CD4-positive, alpha-beta memory T cell (primary cell): Measurements from ENCODE around the gene NISCH. TPM values are rescaled to one million over a fixed set of nuclear protein-coding genes. Genes with fewer than 3 reads are reported as not detected.

ENCODE experiments used
- CTCF ChIA-PET: fragments of 350-600 bp; sonication (Branson Sonifier 250); formaldehyde crosslinking; loops from one replicate; lab custom pipeline; 2021; ENCODE audit warnings: inconsistent platforms; ENCODE audit not compliant: partially characterized antibody; lab: Charles Lee
- POLR2A ChIA-PET: fragments of 350-600 bp; sonication (Branson Sonifier 250); formaldehyde crosslinking; loops from one replicate; lab custom pipeline; 2021; ENCODE audit not compliant: partially characterized antibody; lab: Charles Lee
- DNase-seq, 5 donors: peaks; one replicate each; pipeline versions ENCODE4 v3.0.0 to v3.0.0-alpha.2; 2020 to 2022; ENCODE audit warnings: mixed read lengths in 1 of 5
- H3K27ac ChIP-seq: one replicate; pipeline ENCODE4 v1.7.0; 2013; ENCODE audit warnings: low read depth, low read length
- H3K27me3 ChIP-seq: 2 replicates; pipeline ENCODE4 v1.7.0; 2013; ENCODE audit warnings: mild to moderate bottlenecking, low read length, moderate library complexity; ENCODE audit not compliant: insufficient read depth
- H3K36me3 ChIP-seq: 2 replicates; pipeline ENCODE4 v1.7.0; 2013; ENCODE audit warnings: mild to moderate bottlenecking, low read length, moderate library complexity; ENCODE audit not compliant: insufficient read depth
- H3K4me1 ChIP-seq: 2 replicates; pipeline ENCODE4 v1.7.0; 2013; ENCODE audit warnings: mild to moderate bottlenecking, low read length, moderate library complexity; ENCODE audit not compliant: insufficient read depth
- H3K4me3 ChIP-seq, 2 donors: one replicate each; pipeline ENCODE4 v1.7.0; 2013; ENCODE audit warnings: low read length in 2 of 2, mild to moderate bottlenecking in 1 of 2
- H3K9me3 ChIP-seq, 2 donors: one replicate each; pipeline ENCODE4 v1.7.0; 2013; ENCODE audit warnings: low read length in 2 of 2, control low read depth in 1 of 2; ENCODE audit not compliant: control insufficient read depth in 1 of 2
- H3K27ac Mint-ChIP-seq, 7 donors: one replicate each; pipeline ENCODE4 v1.8.0; 2020 to 2021; ENCODE audit warnings: mixed read lengths in 7 of 7, mild to moderate bottlenecking in 6 of 7, inconsistent platforms in 3 of 7, moderate library complexity in 3 of 7
- H3K27me3 Mint-ChIP-seq, 2 donors: one replicate each; pipeline ENCODE4 v1.8.0; 2020 to 2021; ENCODE audit warnings: mixed read lengths in 2 of 2
- H3K36me3 Mint-ChIP-seq, 2 donors: one replicate each; pipeline ENCODE4 v1.8.0; 2020 to 2021; ENCODE audit warnings: mixed read lengths in 2 of 2, inconsistent platforms in 1 of 2, mild to moderate bottlenecking in 1 of 2
- H3K4me1 Mint-ChIP-seq, 4 donors: one replicate each; pipeline ENCODE4 v1.8.0; 2020 to 2021; ENCODE audit warnings: mixed read lengths in 4 of 4, mild to moderate bottlenecking in 1 of 4
- H3K4me3 Mint-ChIP-seq, 8 donors: one replicate each; pipeline ENCODE4 v1.8.0; 2020 to 2021; ENCODE audit warnings: mixed read lengths in 8 of 8, mild to moderate bottlenecking in 7 of 8, moderate library complexity in 6 of 8, inconsistent platforms in 3 of 8
- H3K9me3 Mint-ChIP-seq, 8 donors: one replicate each; pipeline ENCODE4 v1.8.0; 2020 to 2021; ENCODE audit warnings: mixed read lengths in 8 of 8, mild to moderate bottlenecking in 5 of 8, inconsistent platforms in 3 of 8, moderate library complexity in 1 of 8
- intact Hi-C: fragments of 100-400 bp; cut with micrococcal nuclease; formaldehyde crosslinking; loops from one replicate; pipeline ENCODE4 v1.15.1; 2023
- polyA plus RNA-seq, 2 donors: library from polyadenylated mRNA; unstranded; fragments of 300-500 nt; fragmentation: Illumina TruSeq; gene quantifications; one replicate each; pipeline ENCODE4 v1.2.3, GENCODE V29; 2021
- total RNA-seq, 2 experiments: library from RNA; stranded (reverse); gene quantifications; one replicate each; pipeline ENCODE4 v1.2.3, GENCODE V29; 2021

The NISCH gene
- total RNA-seq (100 to 1,000 TPM; 189 to 205 TPM), polyA plus RNA-seq (10 to 100 TPM; 10.2 to 25.8 TPM)

GRCh38 chr3:52455283-52456168, at the start of gene NISCH:
Gene NISCH (plus strand): TSS chr3:52455604. CDS start chr3:52455642, 38 bp downstream.
- Histone ChIP-seq H3K4me1 (peaks cover 36% of the 10 kb centered on the region), H3K9me3 (no peaks in the 10 kb centered on the region), H3K4me3 (peak within 1 kb of the TSS; percentile 91 to 97), H3K27me3 (no peaks in the 10 kb centered on the region), H3K36me3 (peaks cover 19% of the 10 kb centered on the region), H3K27ac (peak within 1 kb of the TSS; percentile 93)
- Mint-ChIP-seq H3K4me3 (peak within 1 kb of the TSS; percentile 91 to 97 (median 94)), H3K36me3 (peaks cover 10 to 43% of the 10 kb centered on the region in 2 donors), H3K4me1 (peaks cover 25 to 60% (median 35%) of the 10 kb centered on the region in 4 donors), H3K9me3 (no peaks in the 10 kb centered on the region), H3K27me3 (no peaks in the 10 kb centered on the region), H3K27ac (peak within 1 kb of the TSS; percentile 97 to 99 (median 99))
- DNase-seq = peak; percentile 93 to 98 (median 96)
- ChIA-PET POLR2A (interaction anchor here (0.6 to 3.5 kb wide), 4 partner anchors 10 to 81 kb away, joined by 3 to 13 read pairs (median 4); partner anchors contain the start of genes SEMA3G and UQCC5), CTCF (interaction anchor here (1.0 to 3.2 kb wide), 3 partner anchors 10 to 43 kb away, joined by 3 to 14 read pairs (median 4); partner anchors contain the start of gene SEMA3G)
- intact Hi-C loops = loop anchor here (1.0 to 10.0 kb wide), 3 partner anchors 77 to 229 kb away; partner anchors contain the start of genes GNL3, PBRM1 and UQCC5

- Mint-ChIP-seq H3K4me1 (peaks cover 17 to 29% (median 23%) of the 10 kb centered on the region in 4 donors), H3K9me3 (no peaks in the 10 kb centered on the region), H3K4me3 (no peak overlapping the region), H3K27ac (peak overlapping the region in 1 of 7 donors; percentile 38), H3K27me3 (no peaks in the 10 kb centered on the region), H3K36me3 (peaks cover 41 to 78% of the 10 kb centered on the region in 2 donors)
- peak in 1 of 5 donors; percentile 28 for DNase-seq
- Histone ChIP-seq H3K4me3 (no peak overlapping the region), H3K4me1 (peaks cover 23% of the 10 kb centered on the region), H3K36me3 (peaks cover 69% of the 10 kb centered on the region), H3K27ac (no peak overlapping the region), H3K9me3 (no peaks in the 10 kb centered on the region), H3K27me3 (no peaks in the 10 kb centered on the region)
- CTCF ChIA-PET = no interaction called here
- intact Hi-C loops = no loop called here
- POLR2A ChIA-PET = no interaction called here
Observed at GRCh38 chr3:52406231-52406661, 49.2 kb upstream of the NISCH start.

GRCh38 chr3:52406791-52407510, 48.5 kb upstream of the NISCH start:
- Mint-ChIP-seq H3K4me3 (peak overlapping the region in 3 of 8 donors; percentile 7 to 22 (median 9)), H3K4me1 (peaks cover 23 to 36% (median 29%) of the 10 kb centered on the region in 4 donors), H3K27me3 (no peaks in the 10 kb centered on the region), H3K9me3 (no peaks in the 10 kb centered on the region), H3K27ac (peak overlapping the region in 4 of 7 donors; percentile 6 to 92 (median 51)), H3K36me3 (peaks cover 41 to 71% of the 10 kb centered on the region in 2 donors)
- intact Hi-C loops = no loop called here
- CTCF ChIA-PET = interaction anchor here (1.7 kb wide), 1 partner anchor 180 kb away, joined by 3 read pairs; no protein-coding TSS in a partner anchor
- Histone ChIP-seq H3K36me3 (peaks cover 62% of the 10 kb centered on the region), H3K27me3 (no peaks in the 10 kb centered on the region), H3K4me3 (no peak overlapping the region), H3K9me3 (no peaks in the 10 kb centered on the region), H3K27ac (no peak overlapping the region), H3K4me1 (peaks cover 30% of the 10 kb centered on the region)
- DNase-seq = peak in 1 of 5 donors; percentile 31
- POLR2A ChIA-PET = interaction anchor here (1.3 kb wide), 1 partner anchor 8 kb away, joined by 3 read pairs; no protein-coding TSS in a partner anchor

GRCh38 chr3:52407779-52408178, 47.6 kb upstream of the NISCH start:
- Mint-ChIP-seq H3K27me3 (no peaks in the 10 kb centered on the region), H3K9me3 (no peaks in the 10 kb centered on the region), H3K4me3 (peak overlapping the region in 5 of 8 donors; percentile 23 to 96 (median 85)), H3K27ac (peak overlapping the region in 5 of 7 donors; percentile 6 to 96 (median 93)), H3K4me1 (peaks cover 27 to 44% (median 35%) of the 10 kb centered on the region in 4 donors), H3K36me3 (peaks cover 36 to 64% of the 10 kb centered on the region in 2 donors)
- Histone ChIP-seq H3K9me3 (no peaks in the 10 kb centered on the region), H3K27ac (no peak overlapping the region), H3K4me3 (no peak overlapping the region), H3K4me1 (peaks cover 37% of the 10 kb centered on the region), H3K27me3 (no peaks in the 10 kb centered on the region), H3K36me3 (peaks cover 54% of the 10 kb centered on the region)
- peak in 1 of 5 donors; percentile 37 for DNase-seq
- ChIA-PET POLR2A (interaction anchor here (0.8 to 1.3 kb wide), 2 partner anchors 9 to 44 kb away, joined by 3 read pairs; no protein-coding TSS in a partner anchor), CTCF (interaction anchor here (1.7 kb wide), 1 partner anchor 180 kb away, joined by 3 read pairs; no protein-coding TSS in a partner anchor)
- intact Hi-C loops = no loop called here

- Histone ChIP-seq H3K4me3 (peak overlapping the region in 1 of 2 donors; percentile 77), H3K36me3 (peaks cover 47% of the 10 kb centered on the region), H3K27ac (peak overlapping the region; percentile 94), H3K27me3 (no peaks in the 10 kb centered on the region), H3K4me1 (peaks cover 37% of the 10 kb centered on the region), H3K9me3 (no peaks in the 10 kb centered on the region)
- Mint-ChIP-seq H3K27me3 (no peaks in the 10 kb centered on the region), H3K9me3 (no peaks in the 10 kb centered on the region), H3K4me1 (peaks cover 27 to 46% (median 39%) of the 10 kb centered on the region in 4 donors), H3K27ac (peak overlapping the region; percentile 92 to 98 (median 94)), H3K4me3 (peak overlapping the region; percentile 84 to 96 (median 90)), H3K36me3 (peaks cover 31 to 59% of the 10 kb centered on the region in 2 donors)
- POLR2A ChIA-PET = interaction anchor here (0.8 kb wide), 1 partner anchor 43 kb away, joined by 3 read pairs; no protein-coding TSS in a partner anchor
- DNase-seq = peak in 1 of 5 donors; percentile 33
- CTCF ChIA-PET = interaction anchor here (1.7 kb wide), 1 partner anchor 181 kb away, joined by 3 read pairs; no protein-coding TSS in a partner anchor
- intact Hi-C loops = no loop called here
Observed at GRCh38 chr3:52408466-52408865, 46.9 kb upstream of the NISCH start.

GRCh38 chr3:52415800-52416199, 39.6 kb upstream of the NISCH start:
- H3K27me3 ChIP-seq = no peaks in the 10 kb centered on the region
- POLR2A ChIA-PET = no interaction called here
- H3K4me3 ChIP-seq = no peak overlapping the region
- Mint-ChIP-seq H3K36me3 (peaks cover 7 to 17% of the 10 kb centered on the region in 2 donors), H3K4me3 (no peak overlapping the region), H3K27me3 (no peaks in the 10 kb centered on the region), H3K27ac (no peak overlapping the region), H3K4me1 (peaks cover 15 to 27% (median 22%) of the 10 kb centered on the region in 4 donors), H3K9me3 (no peaks in the 10 kb centered on the region)
- H3K27ac ChIP-seq = no peak overlapping the region
- H3K9me3 ChIP-seq = no peaks in the 10 kb centered on the region
- DNase-seq = no peak
- H3K36me3 ChIP-seq = no peaks in the 10 kb centered on the region
- intact Hi-C loops = no loop called here
- peaks cover 18% of the 10 kb centered on the region for H3K4me1 ChIP-seq
- CTCF ChIA-PET = interaction anchor here (1.0 kb wide), 1 partner anchor 15 kb away, joined by 3 read pairs; no protein-coding TSS in a partner anchor
